Pons (tissue), 1 donor: Measurements from ENCODE around the gene C10orf90.

Source experiments
- DNase-seq: peaks from one replicate; pipeline ENCODE4 v3.0.0-alpha.2; 2016; ENCODE audit warnings: low spot score

C10orf90 gene

GRCh38 chr10:126465771-126466170, 204.7 kb downstream of the C10orf90 start:
- peak; percentile 73 for DNase-seq

- DNase-seq: no peak
Measured at GRCh38 chr10:126463286-126463685, 207.2 kb downstream of the C10orf90 start.

GRCh38 chr10:126461289-126461940, 209.1 kb downstream of the C10orf90 start:
- no peak for DNase-seq

GRCh38 chr10:126459878-126460481, 210.5 kb downstream of the C10orf90 start:
- DNase-seq: no peak

GRCh38 chr10:126459032-126459831, 211.3 kb downstream of the C10orf90 start:
- no peak for DNase-seq

GRCh38 chr10:126458466-126458865, 212.0 kb downstream of the C10orf90 start:
- no peak for DNase-seq

DNA sequence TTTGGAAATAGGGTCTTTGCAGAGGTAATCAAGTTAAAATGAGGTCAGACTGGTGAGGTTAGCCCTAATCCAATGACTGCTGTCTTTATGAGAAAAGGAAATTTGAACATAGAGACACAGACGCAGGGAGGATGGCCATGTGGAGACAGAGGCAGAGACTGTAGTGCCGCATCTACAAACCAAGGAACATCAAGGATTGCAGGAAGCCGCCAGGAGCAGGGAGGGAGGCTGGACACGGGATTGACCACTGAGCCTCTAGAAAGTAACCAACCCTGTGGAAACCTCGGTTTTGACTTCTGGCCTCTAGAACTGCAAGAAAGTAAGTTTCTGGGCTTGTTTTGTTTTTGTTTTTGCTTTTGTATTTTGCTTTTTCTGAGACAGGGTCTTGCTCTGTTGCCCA, 213.9 kb downstream of the C10orf90 start:
- DNase-seq: no peak

- DNase-seq: no peak
Measured at GRCh38 chr10:126455766-126456405, 214.6 kb downstream of the C10orf90 start.

- no peak for DNase-seq
Measured at GRCh38 chr10:126455036-126455765, 215.3 kb downstream of the C10orf90 start.

DNA sequence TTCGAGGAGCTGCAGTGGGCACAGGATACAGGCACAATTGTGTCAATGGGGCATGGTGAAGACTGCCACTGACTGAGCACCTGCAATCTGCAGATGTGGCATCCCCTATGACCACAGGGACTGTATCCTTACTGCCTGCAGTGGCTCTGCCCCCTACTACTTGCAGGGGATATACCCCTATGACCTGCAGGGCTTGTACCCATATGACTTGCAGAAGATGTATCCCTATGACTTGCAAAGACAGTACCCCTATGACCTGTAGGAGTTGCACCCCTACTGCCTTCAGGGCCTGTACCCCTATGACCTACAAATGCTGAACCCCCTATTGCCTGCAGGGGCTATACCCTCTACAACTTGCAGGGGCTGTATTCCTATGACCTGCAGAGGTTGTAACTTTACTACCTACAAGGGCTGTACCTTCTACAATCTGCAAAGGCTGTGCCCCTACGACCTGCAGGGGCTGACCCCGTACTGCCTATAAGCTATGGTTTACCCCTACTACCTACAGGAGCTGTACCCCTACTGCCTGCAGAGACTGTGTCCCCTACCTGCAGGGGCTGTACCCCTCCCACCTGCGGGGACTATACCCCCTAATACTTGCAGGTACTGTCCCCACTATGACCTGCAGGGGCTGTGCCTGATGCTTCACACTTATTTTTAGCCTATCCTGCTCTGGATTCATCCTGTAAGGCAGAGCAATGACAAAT, 216.3 kb downstream of the C10orf90 start:
- DNase-seq: no peak

- no peak for DNase-seq
Measured at GRCh38 chr10:126452245-126452644, 218.2 kb downstream of the C10orf90 start.

GRCh38 chr10:126448091-126448490, 222.4 kb downstream of the C10orf90 start:
- DNase-seq: no peak

GRCh38 chr10:126439942-126440341, 230.6 kb downstream of the C10orf90 start:
- no peak for DNase-seq

- no peak for DNase-seq
Measured at GRCh38 chr10:126438407-126438783, 232.1 kb downstream of the C10orf90 start.

DNA sequence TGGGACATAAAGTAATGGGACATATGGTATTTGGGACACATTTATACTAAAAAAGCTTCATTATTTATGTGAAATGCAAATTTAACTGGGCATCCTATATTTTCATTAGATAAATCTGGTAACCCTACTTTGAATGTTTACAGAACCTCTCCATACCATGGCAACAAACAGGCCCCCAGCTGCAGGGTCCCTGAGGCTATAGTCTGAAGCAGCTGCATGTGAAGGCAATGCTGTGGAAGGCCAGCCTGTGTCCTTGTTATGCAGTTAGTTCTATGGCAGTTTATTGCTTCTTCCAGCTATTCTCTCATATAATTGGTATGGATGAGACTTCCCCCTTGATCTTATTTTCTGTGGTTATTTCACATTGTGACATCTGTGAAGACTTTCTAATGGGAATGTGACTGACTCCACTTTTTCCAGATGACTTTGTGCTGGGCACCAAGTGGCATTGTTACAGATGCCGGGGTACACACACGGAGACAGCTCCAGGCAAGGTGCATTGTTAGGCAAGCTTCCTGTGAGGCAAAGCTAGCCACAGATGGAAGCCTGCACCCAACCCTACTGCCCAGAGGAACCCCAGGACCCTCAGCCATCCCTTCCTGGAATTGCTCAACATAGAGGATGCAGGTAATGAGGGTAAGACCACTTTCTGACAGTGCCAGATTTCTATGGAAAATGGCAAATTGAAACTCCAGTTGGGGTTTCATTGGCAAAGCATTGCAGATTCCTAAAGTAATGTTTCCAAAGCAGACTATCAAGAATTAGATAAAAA, 232.7 kb downstream of the C10orf90 start:
- no peak for DNase-seq

GRCh38 chr10:126434235-126434634, 236.3 kb downstream of the C10orf90 start:
- DNase-seq: no peak

DNA sequence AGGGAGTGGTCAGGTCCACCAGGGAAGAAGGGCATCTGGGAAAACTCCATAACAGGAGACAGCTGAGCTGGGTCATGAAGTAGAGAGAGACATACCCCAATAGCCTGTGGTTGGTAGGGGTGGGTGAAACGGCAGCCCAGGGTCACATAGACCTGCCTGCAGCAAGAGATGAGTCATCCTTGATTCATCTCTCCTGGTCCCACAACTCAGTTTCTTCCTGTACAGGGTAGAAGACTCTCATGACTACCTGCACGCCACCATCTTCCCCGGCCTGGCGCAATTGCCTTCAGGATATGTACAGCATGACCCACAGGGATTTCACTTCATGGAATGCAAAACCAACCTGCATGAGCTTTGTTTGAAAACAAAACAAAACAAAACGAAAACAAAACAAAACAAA, 237.1 kb downstream of the C10orf90 start:
- DNase-seq: no peak

DNA sequence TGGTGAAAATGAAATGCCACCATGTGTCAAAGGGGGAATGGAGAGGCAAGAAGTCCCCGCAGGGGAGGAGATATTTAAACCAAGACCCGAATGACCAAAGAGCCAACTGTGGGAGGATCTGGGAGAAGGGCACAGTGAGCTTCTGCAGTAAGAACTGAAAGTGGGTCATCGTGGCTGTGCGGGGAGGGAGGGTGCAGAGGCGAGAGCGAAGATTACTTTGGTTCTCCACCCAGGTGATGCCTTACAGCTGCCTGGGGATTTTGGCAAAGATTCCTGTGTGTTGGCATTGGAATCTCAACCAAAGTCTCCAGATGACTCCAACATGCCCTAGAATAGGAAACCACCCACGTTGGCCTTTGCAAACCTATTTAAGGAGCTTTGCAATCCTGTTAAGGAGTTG, 238.0 kb downstream of the C10orf90 start:
- no peak for DNase-seq

GRCh38 chr10:126431816-126432215, 238.7 kb downstream of the C10orf90 start:
- DNase-seq: no peak

GRCh38 chr10:126430512-126430911, 240.0 kb downstream of the C10orf90 start:
- no peak for DNase-seq

- DNase-seq: no peak
Measured at GRCh38 chr10:126429275-126429674, 241.2 kb downstream of the C10orf90 start.
